PC-3 (cell line): ENCODE data around the gene ST6GALNAC3.

ENCODE experiments used
- CTCF ChIP-seq: fragments of 300-600 bp; sonication (generic); conservative IDR thresholded peaks from 2 replicates; pipeline ENCODE4 v1.5.1; 2017; ENCODE audit warnings: antibody characterized with exemption, low read depth, mild to moderate bottlenecking, low read length
- EZH2 ChIP-seq: fragments of 300-600 bp; sonication (generic); IDR thresholded peaks from one replicate; pipeline ENCODE4 v1.6.1; 2017; ENCODE audit warnings: antibody characterized with exemption, mild to moderate bottlenecking, low read length; ENCODE audit not compliant: unreplicated experiment
- EZH2phosphoT487 ChIP-seq: fragments of 300-600 bp; sonication (generic); IDR thresholded peaks from 2 replicates; pipeline ENCODE4 v1.6.1; 2018; ENCODE audit warnings: mild to moderate bottlenecking, antibody characterized with exemption, low read length, borderline replicate concordance

DNA sequence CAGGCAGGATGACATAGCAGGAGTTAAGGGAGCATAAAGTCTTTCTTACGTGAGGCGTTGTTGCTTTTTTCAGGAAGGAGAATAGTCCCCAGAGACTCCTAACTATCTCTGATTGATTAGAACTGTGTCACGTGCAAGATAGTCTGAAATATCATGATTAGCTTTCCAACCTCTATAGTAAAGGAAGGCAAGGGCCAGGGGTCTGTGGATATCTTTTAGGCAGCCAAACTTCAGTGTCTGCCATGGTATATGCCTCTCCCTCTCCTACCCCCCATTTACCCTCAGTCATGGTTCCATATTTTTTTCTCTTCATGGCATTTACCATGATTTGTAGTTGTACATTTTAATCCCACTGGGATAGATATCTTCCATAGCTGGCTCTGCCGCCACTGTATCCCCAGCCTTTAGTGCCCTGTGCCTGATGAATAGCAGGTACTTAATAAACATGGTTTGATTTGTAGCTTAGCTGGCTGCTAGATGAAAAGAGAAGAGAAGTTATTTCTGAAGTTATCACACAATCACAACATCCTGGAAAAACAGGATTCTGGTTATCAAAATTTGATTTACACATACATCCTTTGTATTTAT, 474.1 kb downstream of the ST6GALNAC3 start:
- TF ChIP-seq CTCF (no peak), EZH2 (no peak), EZH2phosphoT487 (no peak)
